HepG2 (cell line): ENCODE data around the gene CD151. TPM values are rescaled to one million over a fixed set of nuclear protein-coding genes. Genes with fewer than 3 reads are reported as not detected.

Experiments used
- ATF1 ChIP-seq: IDR thresholded peaks from 2 replicates; pipeline ENCODE4 v1.6.1; 2016; ENCODE audit warnings: mild to moderate bottlenecking, control low read depth
- CHCHD3 ChIP-seq: sonication (generic); formaldehyde crosslinking; IDR thresholded peaks from 2 replicates; pipeline ENCODE4 v1.8.0; 2022; ENCODE audit warnings: mild to moderate bottlenecking, missing genetic modification reagents, moderate library complexity
- HNF1A ChIP-seq, 2 experiments: sonication (generic) in 1 of 2; formaldehyde crosslinking in 1 of 2; IDR thresholded peaks; 2 replicates each; pipeline versions ENCODE4 v1.4.0 to v1.6.1; 2016 to 2020; ENCODE audit warnings: borderline replicate concordance in 1 of 2, low read depth in 1 of 2, mild to moderate bottlenecking in 1 of 2, missing genetic modification reagents in 1 of 2
- HOXA5 ChIP-seq: sonication (generic); formaldehyde crosslinking; IDR thresholded peaks from 2 replicates; pipeline ENCODE4 v1.4.0; 2020; ENCODE audit warnings: missing genetic modification reagents
- KAT2B ChIP-seq: fragments of 150-350 bp; IDR thresholded peaks from 2 replicates; pipeline ENCODE4 v1.6.1; 2014; ENCODE audit warnings: low read depth, low read length, borderline replicate concordance
- MAFK ChIP-seq, 2 experiments: IDR thresholded peaks in 1 of 2; conservative IDR thresholded peaks in 1 of 2; 2 replicates each; pipeline ENCODE4 v1.6.1; 2011; ENCODE audit warnings: improper control_type of control experiment in 2 of 2, low read length in 2 of 2
- MAX ChIP-seq: IDR thresholded peaks from 2 replicates; pipeline ENCODE4 v1.6.1; 2012; ENCODE audit warnings: inconsistent platforms
- NFAT5 ChIP-seq: sonication (generic); formaldehyde crosslinking; IDR thresholded peaks from 2 replicates; pipeline ENCODE4 v1.4.0; 2020; ENCODE audit warnings: missing genetic modification reagents
- NFYC ChIP-seq: IDR thresholded peaks from 2 replicates; pipeline ENCODE4 v1.6.1; 2016; ENCODE audit warnings: missing genetic modification reagents, missing compliant biosample characterization
- NRL ChIP-seq: sonication (generic); formaldehyde crosslinking; IDR thresholded peaks from 2 replicates; pipeline ENCODE4 v1.5.0; 2020; ENCODE audit warnings: missing genetic modification reagents, mild to moderate bottlenecking, moderate library complexity, borderline replicate concordance
- POLR2AphosphoS5 ChIP-seq: IDR thresholded peaks from 2 replicates; pipeline ENCODE4 v1.6.1; 2012; ENCODE audit warnings: low read depth, low read length
- RFXAP ChIP-seq: sonication (generic); formaldehyde crosslinking; IDR thresholded peaks from 2 replicates; pipeline ENCODE4 v1.4.0; 2020; ENCODE audit warnings: missing genetic modification reagents, borderline replicate concordance
- ZBTB8A ChIP-seq: sonication (generic); formaldehyde crosslinking; IDR thresholded peaks from 2 replicates; pipeline ENCODE4 v1.4.0; 2020; ENCODE audit warnings: mild to moderate bottlenecking, low read depth, missing genetic modification reagents, borderline replicate concordance
- ZNF180 ChIP-seq: sonication (generic); formaldehyde crosslinking; IDR thresholded peaks from 2 replicates; pipeline ENCODE4 v1.4.0; 2020; ENCODE audit warnings: low read depth, missing genetic modification reagents, borderline replicate concordance
- ZNF430 ChIP-seq: sonication (generic); formaldehyde crosslinking; IDR thresholded peaks from 2 replicates; pipeline ENCODE4 v1.9.0; 2021; ENCODE audit warnings: mild to moderate bottlenecking, missing genetic modification reagents
- ZNF44 ChIP-seq: sonication (generic); formaldehyde crosslinking; IDR thresholded peaks from 2 replicates; pipeline ENCODE4 v1.5.1; 2020; ENCODE audit warnings: mild to moderate bottlenecking, missing genetic modification reagents
- ZNF441 ChIP-seq: sonication (generic); formaldehyde crosslinking; IDR thresholded peaks from 2 replicates; pipeline ENCODE4 v1.7.0; 2021; ENCODE audit warnings: missing genetic modification reagents, borderline replicate concordance
- ZNF720 ChIP-seq: sonication (generic); formaldehyde crosslinking; IDR thresholded peaks from 2 replicates; pipeline ENCODE4 v1.4.0; 2020; ENCODE audit warnings: missing genetic modification reagents
- polyA plus RNA-seq, 8 experiments: library from polyadenylated mRNA; depleted of rRNA in 3 of 8; stranded (reverse) in 7 of 8; unstranded in 1 of 8; fragments of >200 nt; fragmentation: Illumina TruSeq in 4 of 8; extraction: Trizol in 4 of 8; gene quantifications; 2 replicates each; pipeline versions ENCODE4 v1.2.1 to v1.2.3, GENCODE V29; 2011 to 2016; ENCODE audit warnings: low read depth in 4 of 8, missing spikeins in 1 of 8, mixed read lengths in 1 of 8; ENCODE audit not compliant: insufficient read depth in 1 of 8
- total RNA-seq, 5 experiments: library from RNA; depleted of rRNA; stranded (reverse); fragments of >200 nt; fragmentation: Illumina TruSeq; extraction: Trizol; gene quantifications; 2 replicates each; pipeline ENCODE4 v1.2.3, GENCODE V29; 2016; ENCODE audit warnings: low read depth in 1 of 5
- TF ChIP-seq, protein P1 (sequence below): IDR thresholded peaks from 2 replicates; pipeline ENCODE4 v1.6.1; 2016

CD151 gene
- total and polyA plus RNA-seq, 2 of the 13 experiments (the other 11 are each of a cell fraction or from before 2014, with no cell fraction given) = 125 to 197 TPM

DNA sequence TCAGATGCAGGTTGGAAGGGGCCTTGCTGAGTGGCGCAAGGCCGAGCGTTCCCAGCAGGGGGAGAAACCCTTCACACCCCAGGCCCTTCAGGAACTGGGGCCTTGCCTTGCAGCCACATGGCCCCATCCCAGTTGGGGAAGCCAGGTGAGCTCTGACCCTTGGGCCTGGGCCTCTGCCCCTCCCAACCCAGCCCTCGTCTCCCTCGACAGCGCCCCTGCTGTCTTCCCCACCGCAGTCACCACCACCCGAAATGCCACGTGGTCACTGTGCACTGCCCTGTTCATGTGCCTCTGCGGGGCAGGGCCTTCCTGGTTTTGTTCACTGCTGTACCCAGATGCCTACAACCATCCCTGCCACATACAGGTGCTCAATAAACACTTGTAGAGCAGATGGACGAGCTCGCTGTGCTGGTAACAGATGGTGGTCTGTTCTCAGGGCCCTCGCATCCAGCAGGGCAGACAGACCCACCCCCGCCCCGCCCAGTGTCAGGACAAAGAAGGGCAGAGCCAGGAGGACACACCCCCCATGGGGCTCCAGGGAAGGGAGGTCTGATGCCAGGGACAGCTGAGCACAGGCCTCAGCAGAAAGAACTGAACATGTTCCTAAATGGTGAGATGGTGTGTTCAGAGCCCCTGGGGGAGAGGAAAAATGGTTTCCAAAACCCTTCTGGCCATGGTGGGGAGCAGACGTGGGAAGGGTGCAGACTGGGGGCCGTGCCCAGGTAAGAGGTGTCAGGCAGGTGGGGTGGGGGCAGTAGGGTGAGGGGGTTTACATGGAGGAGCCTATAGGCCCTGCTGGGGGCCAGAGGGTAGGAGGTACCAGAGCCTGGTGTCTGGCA, 5.9 kb downstream of the CD151 start (continued):
- TF ChIP-seq NFAT5 (CRISPR knock-in tag) (no peak), ZNF430 (CRISPR knock-in tag) (no peak), CHCHD3 (CRISPR knock-in tag) (no peak), ZNF180 (no peak), RFXAP (CRISPR knock-in tag) (no peak), ZNF44 (no peak), KAT2B (no peak), NFYC (CRISPR knock-in tag) (peak; percentile 32; the same call in 1 of the 2 replicates), NRL (CRISPR knock-in tag) (peak; percentile 82), HOXA5 (CRISPR knock-in tag) (no peak), MAFK (conservative IDR thresholded peaks at IDR 0.05 in 1 of 2, IDR thresholded peaks at IDR 0.05 in 1 of 2; ENCODE audit: low read length in 2 of 2) (no peak), POLR2AphosphoS5 (0 out of 2 replicates have a peak, but pooled peaks have one; percentile 47), MAX (peak; percentile 98), HNF1A (IDR thresholded peaks at IDR 0.05; ENCODE audit: low read depth) (no peak), HNF1A (CRISPR knock-in tag; IDR thresholded peaks at IDR 0.05; ENCODE audit: borderline replicate concordance) (no peak), ATF1 (no peak), ZNF441 (no peak), ZNF720 (CRISPR knock-in tag) (no peak), ZBTB8A (no peak)
- TF ChIP-seq, protein P1, sequence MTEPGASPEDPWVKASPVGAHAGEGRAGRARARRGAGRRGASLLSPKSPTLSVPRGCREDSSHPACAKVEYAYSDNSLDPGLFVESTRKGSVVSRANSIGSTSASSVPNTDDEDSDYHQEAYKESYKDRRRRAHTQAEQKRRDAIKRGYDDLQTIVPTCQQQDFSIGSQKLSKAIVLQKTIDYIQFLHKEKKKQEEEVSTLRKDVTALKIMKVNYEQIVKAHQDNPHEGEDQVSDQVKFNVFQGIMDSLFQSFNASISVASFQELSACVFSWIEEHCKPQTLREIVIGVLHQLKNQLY (CRISPR knock-in tag) = peak; percentile 71
